Smooth muscle cell (in vitro differentiated cells): ENCODE data around the gene SDR39U1. TPM values are rescaled to one million over a fixed set of nuclear protein-coding genes. Genes with fewer than 3 reads are reported as not detected.

ENCODE experiments used
- DNase-seq: peaks from one replicate; lab custom pipeline; 2025; ENCODE audit not compliant: unreplicated experiment; lab: John Stamatoyannopoulos, UW
- H2AFZ ChIP-seq: fragments of 200-600 bp; sonication (generic); 2 replicates; pipeline ENCODE4 v1.6.0; 2016; ENCODE audit warnings: antibody characterized with exemption, low read depth, mild to moderate bottlenecking
- H3F3A ChIP-seq: fragments of 200-600 bp; sonication (generic); 2 replicates; pipeline ENCODE4 v1.6.0; 2017; ENCODE audit warnings: antibody characterized with exemption, low read depth
- H3K27ac ChIP-seq: fragments of 200-600 bp; sonication (generic); 2 replicates; pipeline ENCODE4 v1.5.1; 2016; ENCODE audit warnings: low read depth, mild to moderate bottlenecking
- H3K27me3 ChIP-seq: fragments of 200-600 bp; sonication (generic); 2 replicates; pipeline ENCODE4 v1.6.1; 2016; ENCODE audit warnings: low read depth, mild to moderate bottlenecking
- H3K36me3 ChIP-seq: fragments of 200-600 bp; sonication (generic); 2 replicates; pipeline ENCODE4 v1.5.1; 2016; ENCODE audit warnings: low read depth
- H3K4me1 ChIP-seq: fragments of 200-600 bp; sonication (generic); 2 replicates; pipeline ENCODE4 v1.5.1; 2016; ENCODE audit warnings: low read depth
- H3K4me2 ChIP-seq: fragments of 200-600 bp; sonication (generic); 2 replicates; pipeline ENCODE4 v1.6.0; 2016; ENCODE audit warnings: mild to moderate bottlenecking
- H3K4me3 ChIP-seq: fragments of 200-600 bp; sonication (generic); 2 replicates; pipeline ENCODE4 v1.5.1; 2016; ENCODE audit warnings: mild to moderate bottlenecking
- H3K79me2 ChIP-seq: fragments of 200-600 bp; sonication (generic); 2 replicates; pipeline ENCODE4 v1.6.0; 2016; ENCODE audit warnings: low read depth, mild to moderate bottlenecking
- H3K9ac ChIP-seq: fragments of 200-600 bp; sonication (generic); 2 replicates; pipeline ENCODE4 v1.6.0; 2016; ENCODE audit warnings: low read depth
- H3K9me3 ChIP-seq: fragments of 200-600 bp; sonication (generic); replicated peaks from 2 replicates; pipeline ENCODE4 v1.5.1; 2016; ENCODE audit warnings: low read depth
- H4K20me1 ChIP-seq: fragments of 200-600 bp; sonication (generic); 2 replicates; pipeline ENCODE4 v1.6.0; 2016; ENCODE audit warnings: low read depth
- WGBS: methylation state at CpG from one replicate; pipeline ENCODE4 v1.1.7; 2016; ENCODE audit warnings: low lambda C conversion rate; 5-methylcytosine and 5-hydroxymethylcytosine counted together
- polyA plus RNA-seq: library from polyadenylated mRNA; unstranded; fragments of >200 nt; fragmentation: Nextera tagmentation; extraction: Ambion mirVana; gene quantifications from 2 replicates; pipeline ENCODE4 v1.2.1, GENCODE V29; 2016
- total RNA-seq: library from RNA; depleted of rRNA; stranded (reverse); fragments of >200 nt; gene quantifications from 2 replicates; pipeline ENCODE4 v1.2.3, GENCODE V29; 2014
- TF ChIP-seq, protein P1 (sequence below): fragments of 200-600 bp; sonication (generic); IDR thresholded peaks from 2 replicates; pipeline ENCODE4 v1.5.1; 2017; ENCODE audit warnings: borderline replicate concordance, mild to moderate bottlenecking, antibody characterized with exemption; ENCODE audit not compliant: insufficient read depth, poor library complexity, severe bottlenecking

SDR39U1 gene
- total and polyA plus RNA-seq, 2 experiments from 2014 or later = 21.6 to 62.6 TPM

DNA sequence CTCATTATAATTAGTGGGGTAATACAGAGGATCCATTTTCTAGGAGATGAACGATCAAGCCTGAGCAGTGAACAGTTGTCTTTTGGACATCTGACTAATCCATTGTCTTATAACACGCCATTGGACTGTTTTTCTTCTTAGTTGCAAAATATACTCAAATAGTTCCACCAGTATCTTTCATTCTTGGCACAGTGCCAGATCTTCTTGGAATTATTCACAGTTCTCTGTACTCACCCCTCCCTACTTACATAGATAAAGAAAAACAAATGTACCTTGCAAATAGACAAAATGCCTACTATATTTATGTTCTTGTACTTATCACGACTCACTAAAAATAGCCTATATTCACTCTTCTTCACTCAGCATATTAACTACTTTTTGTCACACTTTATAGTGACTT lies 16.9 kb downstream of the SDR39U1 start:
- H3F3A ChIP-seq = peaks cover 5% of the 10 kb centered on the region
- 85% methylated on average over 3 of the region's 3 CpGs for WGBS
- H3K36me3 ChIP-seq = no peaks in the 10 kb centered on the region
- TF ChIP-seq, protein P1, sequence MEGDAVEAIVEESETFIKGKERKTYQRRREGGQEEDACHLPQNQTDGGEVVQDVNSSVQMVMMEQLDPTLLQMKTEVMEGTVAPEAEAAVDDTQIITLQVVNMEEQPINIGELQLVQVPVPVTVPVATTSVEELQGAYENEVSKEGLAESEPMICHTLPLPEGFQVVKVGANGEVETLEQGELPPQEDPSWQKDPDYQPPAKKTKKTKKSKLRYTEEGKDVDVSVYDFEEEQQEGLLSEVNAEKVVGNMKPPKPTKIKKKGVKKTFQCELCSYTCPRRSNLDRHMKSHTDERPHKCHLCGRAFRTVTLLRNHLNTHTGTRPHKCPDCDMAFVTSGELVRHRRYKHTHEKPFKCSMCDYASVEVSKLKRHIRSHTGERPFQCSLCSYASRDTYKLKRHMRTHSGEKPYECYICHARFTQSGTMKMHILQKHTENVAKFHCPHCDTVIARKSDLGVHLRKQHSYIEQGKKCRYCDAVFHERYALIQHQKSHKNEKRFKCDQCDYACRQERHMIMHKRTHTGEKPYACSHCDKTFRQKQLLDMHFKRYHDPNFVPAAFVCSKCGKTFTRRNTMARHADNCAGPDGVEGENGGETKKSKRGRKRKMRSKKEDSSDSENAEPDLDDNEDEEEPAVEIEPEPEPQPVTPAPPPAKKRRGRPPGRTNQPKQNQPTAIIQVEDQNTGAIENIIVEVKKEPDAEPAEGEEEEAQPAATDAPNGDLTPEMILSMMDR = no peak
- no peak overlapping the region for H3K4me2 ChIP-seq
- no peak overlapping the region for H3K9ac ChIP-seq
- no peak overlapping the region for H2AFZ ChIP-seq
- peaks cover 6% of the 10 kb centered on the region for H3K79me2 ChIP-seq
- H3K27me3 ChIP-seq = no peaks in the 10 kb centered on the region
- H3K4me1 ChIP-seq = peaks cover 7% of the 10 kb centered on the region
- H3K4me3 ChIP-seq = no peak overlapping the region
- no peaks in the 10 kb centered on the region for H3K9me3 ChIP-seq
- DNase-seq = no peak
- no peaks in the 10 kb centered on the region for H4K20me1 ChIP-seq
- H3K27ac ChIP-seq = no peak overlapping the region

DNA sequence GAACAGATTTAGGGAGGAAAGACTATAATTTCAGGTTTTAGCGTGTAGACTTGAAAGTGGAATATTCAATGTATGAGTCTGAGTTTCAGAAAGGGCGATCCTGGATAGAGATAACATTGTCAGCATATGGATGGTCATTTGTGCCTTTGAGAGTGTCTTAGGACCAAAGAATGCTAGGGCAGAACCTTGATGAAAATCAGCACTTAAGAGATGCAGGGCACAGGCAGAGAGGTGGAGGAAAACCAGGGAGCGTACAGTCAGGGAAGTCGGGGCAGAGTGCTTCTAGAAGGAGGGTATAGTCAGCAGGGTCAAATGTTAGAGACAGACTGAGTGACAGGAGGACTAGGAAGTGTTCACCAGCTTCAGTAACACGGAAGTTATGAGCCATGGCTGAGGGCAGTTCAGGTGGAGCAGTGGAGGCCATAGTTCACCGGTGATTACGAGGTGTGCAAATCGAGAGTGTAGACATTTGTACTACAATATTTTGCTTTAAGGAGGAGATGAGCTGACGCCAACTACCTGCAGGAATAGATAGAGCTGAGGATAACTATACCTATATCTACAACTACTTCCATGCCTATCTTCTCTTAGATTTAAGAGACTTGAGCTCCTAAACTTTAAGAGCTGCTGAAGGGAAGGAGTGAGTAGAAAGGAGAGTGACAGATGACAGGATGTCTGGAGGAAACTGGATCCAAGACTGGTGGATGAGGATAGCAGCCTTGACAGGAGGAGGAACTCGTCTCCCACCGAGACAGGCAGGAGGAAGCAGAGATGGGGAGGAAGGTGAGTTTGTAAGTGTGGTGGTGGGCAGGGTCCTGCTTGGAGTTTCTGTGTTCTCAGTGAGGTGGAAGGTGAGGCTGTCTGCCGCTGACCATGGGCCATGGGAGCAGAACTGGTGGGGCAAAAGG lies 19.6 kb downstream of the SDR39U1 start:
- no peaks in the 10 kb centered on the region for H3K9me3 ChIP-seq
- peaks cover 4% of the 10 kb centered on the region for H3F3A ChIP-seq
- no peaks in the 10 kb centered on the region for H3K4me1 ChIP-seq
- no peaks in the 10 kb centered on the region for H3K79me2 ChIP-seq
- no peaks in the 10 kb centered on the region for H3K36me3 ChIP-seq
- no peak overlapping the region for H3K4me2 ChIP-seq
- no peaks in the 10 kb centered on the region for H3K27me3 ChIP-seq
- no peak overlapping the region for H3K4me3 ChIP-seq
- 86% methylated on average over 12 of the region's 12 CpGs for WGBS
- DNase-seq = no peak
- H3K27ac ChIP-seq = no peak overlapping the region
- no peak overlapping the region for H2AFZ ChIP-seq
- no peaks in the 10 kb centered on the region for H4K20me1 ChIP-seq
- H3K9ac ChIP-seq = no peak overlapping the region
- TF ChIP-seq, protein P1 = no peak

DNA sequence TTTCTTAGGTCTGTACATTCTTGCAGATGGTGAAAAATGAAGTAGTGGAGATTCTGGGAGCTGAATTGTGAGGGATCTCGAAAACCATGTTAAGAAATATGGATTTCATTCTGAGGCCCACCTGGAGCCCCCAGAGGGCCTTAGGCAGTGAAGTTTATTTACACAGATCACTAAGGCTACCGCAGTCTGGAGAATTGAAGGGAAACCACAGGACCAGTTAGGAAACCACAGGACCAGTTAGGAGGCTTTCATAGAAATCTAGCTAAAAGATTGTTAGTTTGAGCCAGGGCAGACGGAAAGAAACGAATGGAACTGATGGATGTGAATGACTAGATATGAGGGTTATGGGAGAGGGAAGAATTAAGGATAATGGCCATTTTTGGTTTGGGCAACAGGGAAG lies 20.3 kb downstream of the SDR39U1 start:
- TF ChIP-seq, protein P1 = no peak
- Histone ChIP-seq H3F3A (peaks cover 4% of the 10 kb centered on the region), H3K9me3 (no peaks in the 10 kb centered on the region), H4K20me1 (no peaks in the 10 kb centered on the region), H3K4me1 (no peaks in the 10 kb centered on the region), H3K27ac (no peak overlapping the region), H3K27me3 (no peaks in the 10 kb centered on the region), H3K9ac (no peak overlapping the region), H3K4me3 (no peak overlapping the region), H3K79me2 (no peaks in the 10 kb centered on the region), H3K4me2 (no peak overlapping the region), H2AFZ (no peak overlapping the region), H3K36me3 (no peaks in the 10 kb centered on the region)
- 41% methylated on average over 4 of the region's 4 CpGs for WGBS
- no peak for DNase-seq
